Upper lobe of left lung (tissue), 4 donors: ENCODE data around the gene SGSM2.

ENCODE experiments used
- EP300 ChIP-seq, 4 donors: sonication (generic); formaldehyde crosslinking; IDR thresholded peaks; one replicate each; pipeline ENCODE4 v1.5.1; 2017; ENCODE audit warnings: antibody characterized with exemption in 4 of 4, control low read depth in 2 of 4
- TF ChIP-seq, protein P1 (sequence below), 6 experiments: fragments of 450-650 bp in 4 of 6; fragments of 200-600 bp in 2 of 6; sonication (generic) in 2 of 6; IDR thresholded peaks; one replicate each; pipeline ENCODE4 v1.5.1; 2016 to 2019; ENCODE audit warnings: antibody characterized with exemption in 6 of 6

- TF ChIP-seq, protein P1, sequence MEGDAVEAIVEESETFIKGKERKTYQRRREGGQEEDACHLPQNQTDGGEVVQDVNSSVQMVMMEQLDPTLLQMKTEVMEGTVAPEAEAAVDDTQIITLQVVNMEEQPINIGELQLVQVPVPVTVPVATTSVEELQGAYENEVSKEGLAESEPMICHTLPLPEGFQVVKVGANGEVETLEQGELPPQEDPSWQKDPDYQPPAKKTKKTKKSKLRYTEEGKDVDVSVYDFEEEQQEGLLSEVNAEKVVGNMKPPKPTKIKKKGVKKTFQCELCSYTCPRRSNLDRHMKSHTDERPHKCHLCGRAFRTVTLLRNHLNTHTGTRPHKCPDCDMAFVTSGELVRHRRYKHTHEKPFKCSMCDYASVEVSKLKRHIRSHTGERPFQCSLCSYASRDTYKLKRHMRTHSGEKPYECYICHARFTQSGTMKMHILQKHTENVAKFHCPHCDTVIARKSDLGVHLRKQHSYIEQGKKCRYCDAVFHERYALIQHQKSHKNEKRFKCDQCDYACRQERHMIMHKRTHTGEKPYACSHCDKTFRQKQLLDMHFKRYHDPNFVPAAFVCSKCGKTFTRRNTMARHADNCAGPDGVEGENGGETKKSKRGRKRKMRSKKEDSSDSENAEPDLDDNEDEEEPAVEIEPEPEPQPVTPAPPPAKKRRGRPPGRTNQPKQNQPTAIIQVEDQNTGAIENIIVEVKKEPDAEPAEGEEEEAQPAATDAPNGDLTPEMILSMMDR (IDR thresholded peaks at IDR 0.05) = no peak
- no peak for TF ChIP-seq EP300 (IDR thresholded peaks at IDR 0.05)
Observed at GRCh38 chr17:2335726-2336214, 1.5 kb upstream of the SGSM2 start.
